DND-41 (cell line): ENCODE data around the gene RELN.

ENCODE experiments used
- ATAC-seq: fragments of 200-7000 bp; cut with Tn5 transposase; 3 replicates; pipeline ENCODE4 v1.9.1; 2021; ENCODE audit warnings: low read depth; ENCODE audit not compliant: insufficient read depth
- DNase-seq: peaks from one replicate; pipeline ENCODE4 v3.0.0-alpha.2; 2020
- H2AFZ ChIP-seq: 2 replicates; pipeline ENCODE4 v1.6.0; 2012; ENCODE audit warnings: low read depth, low read length
- H3K27ac ChIP-seq: 2 replicates; pipeline ENCODE4 v1.5.1; 2012; ENCODE audit warnings: low read length, inconsistent platforms
- H3K27me3 ChIP-seq: fragments of 200-600 bp; sonication (generic); 2 replicates; pipeline ENCODE4 v1.6.0; 2012; ENCODE audit warnings: low read length, mild to moderate bottlenecking, inconsistent platforms; ENCODE audit not compliant: insufficient read depth, poor library complexity
- H3K36me3 ChIP-seq: 2 replicates; pipeline ENCODE4 v1.5.1; 2012; ENCODE audit warnings: low read length, inconsistent platforms; ENCODE audit not compliant: insufficient read depth
- H3K4me1 ChIP-seq: 2 replicates; pipeline ENCODE4 v1.5.1; 2012; ENCODE audit warnings: mild to moderate bottlenecking, low read length; ENCODE audit not compliant: insufficient read depth
- H3K4me2 ChIP-seq: 2 replicates; pipeline ENCODE4 v1.6.0; 2012; ENCODE audit warnings: mild to moderate bottlenecking, moderate library complexity, low read length, inconsistent platforms; ENCODE audit not compliant: insufficient read depth
- H3K4me3 ChIP-seq, 2 experiments: fragments of 200-600 bp in 1 of 2; shearing (Covaris generic) in 1 of 2; 2 replicates each; pipeline ENCODE4 v1.5.1; 2012 to 2016; ENCODE audit warnings: inconsistent platforms in 2 of 2, low read length in 2 of 2, mild to moderate bottlenecking in 2 of 2, low read depth in 1 of 2, moderate library complexity in 1 of 2
- H3K79me2 ChIP-seq: 2 replicates; pipeline ENCODE4 v1.6.0; 2012; ENCODE audit warnings: low read length, inconsistent platforms; ENCODE audit not compliant: insufficient read depth
- H3K9ac ChIP-seq: 2 replicates; pipeline ENCODE4 v1.6.0; 2012; ENCODE audit warnings: low read depth, mild to moderate bottlenecking, inconsistent platforms, low read length, moderate library complexity
- H3K9me3 ChIP-seq: 2 replicates; pipeline ENCODE4 v1.5.1; 2012; ENCODE audit warnings: low read length, moderate library complexity, mild to moderate bottlenecking, inconsistent platforms; ENCODE audit not compliant: insufficient read depth, severe bottlenecking
- H4K20me1 ChIP-seq: 2 replicates; pipeline ENCODE4 v1.6.0; 2012; ENCODE audit warnings: low read length; ENCODE audit not compliant: insufficient read depth
- CTCF ChIP-seq: IDR thresholded peaks from 2 replicates; pipeline ENCODE4 v1.5.1; 2012; ENCODE audit warnings: borderline replicate concordance, low read length, moderate library complexity, mild to moderate bottlenecking; ENCODE audit not compliant: poor library complexity, severe bottlenecking; ENCODE audit errors: extremely low read depth
- EZH2 ChIP-seq: IDR thresholded peaks from 3 replicates; pipeline ENCODE4 v1.6.1; 2012; ENCODE audit warnings: borderline replicate concordance, low read depth, mild to moderate bottlenecking, moderate library complexity, low read length, inconsistent platforms; ENCODE audit not compliant: severe bottlenecking

RELN gene

GRCh38 chr7:103856929-103857328 lies 132.5 kb downstream of the RELN start:
- ATAC-seq (no peak), DNase-seq (no peak)
- Histone ChIP-seq H3K36me3 (no peaks in the 10 kb centered on the region), H3K9ac (no peak overlapping the region), H3K9me3 (no peaks in the 10 kb centered on the region), H3K27ac (no peak overlapping the region), H3K27me3 (no peaks in the 10 kb centered on the region), H3K79me2 (no peaks in the 10 kb centered on the region), H3K4me2 (no peak overlapping the region), H4K20me1 (no peaks in the 10 kb centered on the region), H3K4me1 (no peaks in the 10 kb centered on the region), H3K4me3 (no peak overlapping the region), H2AFZ (no peak overlapping the region)
- TF ChIP-seq EZH2 (no peak), CTCF (no peak)

DNA sequence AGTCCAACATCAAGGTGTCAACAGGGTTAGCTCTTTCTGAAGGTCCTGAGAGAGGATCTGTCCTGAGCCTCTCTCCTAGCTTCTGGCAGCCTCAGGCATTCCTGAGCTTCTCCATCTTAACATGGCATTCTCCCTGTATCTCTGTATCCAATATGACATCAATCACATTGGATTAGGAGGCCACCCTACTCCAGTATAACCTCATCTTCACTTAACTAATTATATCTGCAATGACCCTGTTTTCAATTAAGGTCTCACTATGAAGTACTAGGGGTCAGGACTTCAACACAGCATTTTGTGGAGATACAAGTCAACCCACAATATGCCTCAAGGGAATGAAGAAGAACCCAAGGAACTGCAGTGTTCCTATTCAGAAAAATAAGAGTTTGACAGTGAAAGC lies 133.8 kb downstream of the RELN start:
- no peaks in the 10 kb centered on the region for H3K79me2 ChIP-seq
- TF ChIP-seq CTCF (no peak), EZH2 (no peak)
- no peak for DNase-seq

GRCh38 chr7:103854611-103855010 lies 134.8 kb downstream of the RELN start:
- no peak overlapping the region for H3K9ac ChIP-seq
- H3K27me3 ChIP-seq: no peaks in the 10 kb centered on the region
- no peaks in the 10 kb centered on the region for H3K36me3 ChIP-seq
- TF ChIP-seq CTCF (no peak), EZH2 (no peak)
- H3K27ac ChIP-seq: no peak overlapping the region
- H3K4me3 ChIP-seq: no peak overlapping the region
- H3K79me2 ChIP-seq: no peaks in the 10 kb centered on the region
- H3K9me3 ChIP-seq: no peaks in the 10 kb centered on the region
- DNase-seq (no peak), ATAC-seq (no peak)
- no peaks in the 10 kb centered on the region for H4K20me1 ChIP-seq
- no peaks in the 10 kb centered on the region for H3K4me1 ChIP-seq
- H2AFZ ChIP-seq: no peak overlapping the region
- H3K4me2 ChIP-seq: no peak overlapping the region

More for the DNA sequence above, 133.8 kb downstream of the RELN start:
- Histone ChIP-seq H4K20me1 (no peaks in the 10 kb centered on the region), H3K27me3 (no peaks in the 10 kb centered on the region), H3K9me3 (no peaks in the 10 kb centered on the region), H3K27ac (no peak overlapping the region), H3K4me1 (no peaks in the 10 kb centered on the region), H3K4me2 (no peak overlapping the region), H3K36me3 (no peaks in the 10 kb centered on the region), H2AFZ (no peak overlapping the region), H3K9ac (no peak overlapping the region), H3K4me3 (no peak overlapping the region)
- no peak for ATAC-seq

GRCh38 chr7:103851357-103851756 lies 138.1 kb downstream of the RELN start:
- no peaks in the 10 kb centered on the region for H3K27me3 ChIP-seq
- no peak overlapping the region for H3K27ac ChIP-seq
- H3K36me3 ChIP-seq: no peaks in the 10 kb centered on the region
- H3K79me2 ChIP-seq: no peaks in the 10 kb centered on the region
- no peak for ATAC-seq
- H3K9me3 ChIP-seq: no peaks in the 10 kb centered on the region
- TF ChIP-seq EZH2 (no peak), CTCF (no peak)
- no peak overlapping the region for H2AFZ ChIP-seq
- H3K9ac ChIP-seq: no peak overlapping the region
- no peak overlapping the region for H3K4me3 ChIP-seq
- no peaks in the 10 kb centered on the region for H4K20me1 ChIP-seq
- H3K4me1 ChIP-seq: no peaks in the 10 kb centered on the region
- DNase-seq: no peak
- H3K4me2 ChIP-seq: no peak overlapping the region
